ENCODE data around the gene SENP3.

Gene SENP3

DNA sequence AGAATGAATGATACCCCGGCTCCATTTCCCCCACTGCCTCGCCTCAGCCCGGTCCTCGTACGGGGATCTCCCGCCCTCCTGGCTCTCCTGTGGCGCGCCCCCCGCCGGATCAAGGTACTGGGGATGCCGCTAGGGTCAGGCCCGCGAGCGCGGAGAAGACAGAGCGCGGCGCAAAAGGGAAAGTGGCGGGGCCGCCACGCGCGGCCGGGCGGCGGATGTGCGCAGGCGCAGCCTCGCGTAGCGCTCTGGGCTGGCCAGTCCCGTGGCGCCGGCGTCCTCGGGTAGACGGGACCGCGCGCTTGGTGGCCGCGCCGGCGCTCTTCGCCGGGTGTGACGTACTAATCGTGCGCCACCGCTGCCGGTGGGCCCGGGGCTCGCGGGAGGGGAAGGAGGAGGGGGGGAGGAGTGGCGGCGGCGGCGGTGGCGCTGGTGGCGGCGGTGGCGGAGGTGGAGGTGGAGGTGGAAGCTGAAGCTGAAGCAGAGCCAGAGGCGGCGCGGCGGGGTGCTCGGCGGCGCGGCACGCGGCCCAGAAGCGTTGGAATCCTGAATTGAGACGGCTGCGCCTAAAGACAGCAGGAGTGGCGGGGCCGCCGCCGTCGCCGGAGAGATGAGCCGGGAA, at the start of gene SENP3:
Gene SENP3, plus strand, starts transcription at position 331 of the 619 bp plus-strand sequence. CDS start 1,158 bp downstream, outside the sequence.
- DNase-seq = peak; percentile 91

DNA sequence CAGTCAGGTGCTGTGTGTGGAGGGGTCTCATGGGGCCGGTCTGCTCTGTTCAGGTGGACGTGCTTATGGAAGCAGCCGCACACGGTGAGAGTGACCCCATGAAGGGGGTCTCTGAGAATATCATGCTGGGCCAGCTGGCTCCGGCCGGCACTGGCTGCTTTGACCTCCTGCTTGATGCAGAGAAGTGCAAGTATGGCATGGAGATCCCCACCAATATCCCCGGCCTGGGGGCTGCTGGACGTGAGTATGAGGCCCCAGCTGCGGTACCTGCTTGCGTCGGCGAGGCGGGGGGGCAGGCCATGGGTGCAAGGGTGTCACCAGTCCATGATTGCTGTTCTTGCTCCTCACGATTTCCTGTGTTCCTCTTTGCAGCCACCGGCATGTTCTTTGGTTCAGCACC, 49.6 kb upstream of the SENP3 start:
- DNase-seq = no peak

DNA sequence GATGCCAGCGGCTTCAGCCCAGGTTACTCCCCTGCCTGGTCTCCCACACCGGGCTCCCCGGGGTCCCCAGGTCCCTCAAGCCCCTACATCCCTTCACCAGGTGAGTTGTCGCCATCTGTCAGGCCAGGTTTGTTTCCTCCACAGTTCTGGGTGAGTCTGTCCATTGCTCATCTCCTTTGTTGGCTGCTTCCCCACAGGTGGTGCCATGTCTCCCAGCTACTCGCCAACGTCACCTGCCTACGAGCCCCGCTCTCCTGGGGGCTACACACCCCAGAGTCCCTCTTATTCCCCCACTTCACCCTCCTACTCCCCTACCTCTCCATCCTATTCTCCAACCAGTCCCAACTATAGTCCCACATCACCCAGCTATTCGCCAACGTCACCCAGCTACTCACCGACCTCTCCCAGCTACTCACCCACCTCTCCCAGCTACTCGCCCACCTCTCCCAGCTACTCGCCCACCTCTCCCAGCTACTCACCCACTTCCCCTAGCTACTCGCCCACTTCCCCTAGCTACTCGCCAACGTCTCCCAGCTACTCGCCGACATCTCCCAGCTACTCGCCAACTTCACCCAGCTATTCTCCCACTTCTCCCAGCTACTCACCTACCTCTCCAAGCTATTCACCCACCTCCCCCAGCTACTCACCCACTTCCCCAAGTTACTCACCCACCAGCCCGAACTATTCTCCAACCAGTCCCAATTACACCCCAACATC, 48.7 kb upstream of the SENP3 start:
- DNase-seq = no peak

GRCh38 chr17:7513850-7514419, 47.8 kb upstream of the SENP3 start:
- no peak for DNase-seq

GRCh38 chr17:7515911-7516610, 45.7 kb upstream of the SENP3 start:
- DNase-seq = no peak

GRCh38 chr17:7523033-7523432, 38.7 kb upstream of the SENP3 start:
- peak; percentile 32 for DNase-seq

DNA sequence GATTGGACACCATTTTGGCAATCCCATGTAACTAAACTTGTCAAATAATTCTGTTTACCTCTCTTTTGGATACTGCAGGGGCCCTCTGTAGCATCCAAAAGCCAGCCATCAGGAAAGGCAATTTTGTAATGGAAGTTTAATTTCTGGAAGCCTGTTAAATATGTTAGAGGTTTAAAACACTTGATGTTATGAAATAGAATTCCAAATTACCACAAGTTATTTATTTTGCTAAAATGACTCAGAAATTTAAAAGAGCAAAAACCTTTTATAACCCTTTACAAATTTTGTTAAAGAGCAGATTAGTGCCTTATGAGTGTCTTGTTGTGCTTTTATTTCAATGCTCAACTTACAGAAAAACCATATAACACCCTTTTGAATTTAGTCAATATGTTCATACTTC, 32.9 kb upstream of the SENP3 start:
- no peak for DNase-seq

- no peak for DNase-seq
Observed at GRCh38 chr17:7530023-7530900, 31.5 kb upstream of the SENP3 start.

DNA sequence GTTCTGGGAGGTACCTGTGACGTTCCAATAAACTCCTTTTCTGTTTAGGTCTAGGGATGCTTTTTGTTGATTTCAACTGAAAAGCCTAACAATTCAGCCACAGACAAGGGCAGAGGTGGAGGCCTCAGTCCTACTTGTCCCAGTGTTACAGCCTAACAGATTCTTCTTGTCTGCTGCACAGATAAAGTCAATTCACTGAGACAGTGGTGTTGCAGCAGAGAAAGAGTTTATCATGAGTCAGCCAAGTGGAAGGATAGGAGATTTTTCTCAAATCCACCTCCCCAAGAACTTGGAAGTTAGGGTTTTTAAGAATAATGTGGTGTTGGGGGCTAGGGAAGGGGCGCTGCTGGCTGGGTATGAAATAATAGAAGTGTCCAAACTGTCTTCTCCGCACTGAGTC, 23.7 kb upstream of the SENP3 start:
- no peak for DNase-seq

DNA sequence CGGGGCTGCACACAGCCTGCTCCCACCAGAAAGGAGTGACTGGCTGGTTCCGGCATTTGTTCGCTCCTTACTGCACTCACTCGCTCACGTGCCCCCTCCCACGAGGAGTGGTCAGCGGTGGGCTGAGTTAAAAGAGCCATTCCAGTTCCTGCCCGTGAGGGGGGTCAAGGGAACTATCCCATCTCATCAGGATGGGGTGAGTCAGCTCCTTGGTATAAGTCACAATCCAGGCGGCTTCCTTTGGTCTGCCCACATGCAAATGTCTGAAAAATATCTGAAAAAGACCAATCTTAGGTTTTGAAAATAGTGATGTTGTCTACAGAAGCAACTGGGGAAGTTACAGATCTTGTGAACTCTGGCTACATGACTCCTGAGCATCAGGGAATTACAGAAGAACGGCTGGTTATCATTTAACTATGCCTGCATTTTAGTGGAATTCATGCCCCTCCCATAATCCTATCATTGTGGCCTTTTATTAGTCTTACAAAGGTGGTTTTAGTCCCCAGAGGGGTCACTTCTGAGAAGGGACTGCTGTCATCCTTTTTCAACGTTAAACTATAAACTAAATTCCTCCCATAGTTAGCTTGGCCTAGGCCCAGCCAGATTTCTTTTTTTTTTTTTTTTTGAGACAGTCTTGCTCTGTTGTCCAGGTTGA, 22.7 kb upstream of the SENP3 start:
- no peak for DNase-seq

DNA sequence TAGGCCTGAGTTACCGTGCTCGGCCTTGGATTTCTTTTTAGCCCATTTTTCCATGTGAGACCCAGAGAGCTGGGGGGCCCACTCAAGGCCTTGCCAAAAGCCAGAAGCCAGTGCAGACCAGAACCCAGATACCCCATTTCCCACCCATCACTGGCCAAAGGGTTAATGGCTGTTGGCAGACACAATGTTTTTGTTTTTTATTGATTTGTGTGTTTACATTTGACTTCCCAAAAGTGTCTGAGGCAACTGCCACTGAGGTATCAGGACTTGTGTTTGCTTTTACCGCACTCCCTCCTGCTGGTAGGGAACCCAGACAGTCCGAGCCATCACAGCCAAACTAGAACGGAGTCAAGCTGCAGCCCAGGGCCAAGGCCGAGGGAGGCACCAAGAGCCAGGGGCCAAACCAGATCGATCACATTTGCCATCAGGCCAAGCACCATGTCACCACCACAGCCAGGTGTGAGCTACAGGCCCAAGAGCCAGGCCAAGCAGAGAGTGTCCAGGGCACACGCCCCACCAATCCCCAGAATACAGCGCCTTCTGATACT, 20.6 kb upstream of the SENP3 start:
- DNase-seq = no peak

GRCh38 chr17:7544911-7545310, 16.8 kb upstream of the SENP3 start:
- DNase-seq = no peak

- no peak for DNase-seq
Observed at GRCh38 chr17:7548585-7549400, 12.9 kb upstream of the SENP3 start, which contains the start of gene TNFSF12. Gene TNFSF12, plus strand, starts transcription at chr17:7549058. Its CDS starts 96 bp downstream, at chr17:7549154.

DNA sequence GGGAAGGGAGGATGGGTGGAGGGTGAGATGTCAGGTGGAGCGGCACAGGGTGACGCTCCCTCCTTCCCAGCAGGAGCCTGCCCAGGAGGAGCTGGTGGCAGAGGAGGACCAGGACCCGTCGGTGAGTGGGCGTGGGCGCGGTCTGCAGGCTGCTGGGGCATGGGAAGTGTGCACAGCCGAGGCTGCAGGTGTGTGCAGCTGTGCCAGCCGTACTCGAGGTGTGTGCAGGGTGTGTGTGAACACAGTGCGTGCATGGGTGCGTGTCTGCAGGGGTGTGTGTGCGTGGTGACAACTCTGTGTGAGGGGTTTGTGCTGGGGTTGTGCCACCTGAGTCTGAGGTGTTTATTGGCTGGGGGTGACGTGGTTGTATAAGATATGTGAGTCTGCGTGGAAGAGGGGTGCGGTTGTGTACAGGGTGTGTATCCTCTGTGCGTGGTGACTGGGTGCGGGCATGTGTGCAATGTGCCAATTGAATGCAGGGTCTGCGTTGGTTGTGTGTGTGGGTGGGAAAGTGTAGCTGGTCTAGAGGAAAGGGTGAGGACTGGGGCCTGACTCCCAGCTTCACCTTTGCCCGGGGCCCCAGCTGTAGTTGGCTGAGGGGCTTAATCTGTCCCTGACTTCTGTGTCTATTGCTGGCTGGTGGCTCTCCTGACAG, 12.2 kb upstream of the SENP3 start:
- DNase-seq = no peak

DNA sequence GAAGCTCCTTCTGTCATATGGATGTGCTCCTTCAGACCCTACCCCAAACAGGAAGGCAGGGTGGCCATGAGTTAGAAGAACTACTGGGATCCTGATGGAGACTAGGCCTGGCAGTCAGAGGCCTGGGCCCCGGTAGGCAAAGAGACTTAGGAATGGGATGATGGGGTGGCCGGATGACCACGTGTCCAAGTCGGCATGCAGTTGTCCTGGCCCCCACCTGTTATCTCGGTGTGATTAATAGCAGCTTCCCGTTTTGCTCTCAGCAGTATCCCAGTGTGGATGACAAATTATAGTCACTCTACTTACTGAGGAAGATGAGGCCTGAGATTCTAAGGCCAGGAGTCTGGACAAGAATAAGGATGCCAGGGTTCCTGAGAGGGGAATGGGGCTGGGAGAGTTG, 11.4 kb upstream of the SENP3 start:
- DNase-seq = no peak

GRCh38 chr17:7551396-7551795, 10.3 kb upstream of the SENP3 start:
- DNase-seq = no peak

DNA sequence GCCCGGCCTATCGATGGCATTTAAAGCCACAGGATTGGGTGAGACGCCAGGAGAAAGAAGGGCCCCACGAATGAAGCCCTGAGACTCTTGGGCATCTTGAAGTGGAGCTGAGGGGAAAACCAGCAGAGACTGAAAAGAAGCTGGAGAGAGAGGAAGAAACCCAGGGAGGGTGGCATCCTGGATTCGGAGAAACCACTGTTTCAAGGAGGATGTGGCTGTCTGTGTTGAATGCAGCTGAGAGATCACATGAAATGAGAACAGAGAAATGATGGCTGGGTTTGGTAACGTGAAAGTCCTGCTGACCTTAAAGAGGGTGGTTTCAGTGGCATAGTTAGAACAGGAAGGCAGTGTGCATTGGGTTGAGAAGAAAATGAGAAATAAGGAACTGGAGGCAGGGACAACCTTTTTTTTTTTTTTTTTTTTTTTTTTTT, 9.1 kb upstream of the SENP3 start:
- DNase-seq = peak; percentile 66

- DNase-seq = no peak
Observed at GRCh38 chr17:7553356-7553755, 8.4 kb upstream of the SENP3 start.

DNA sequence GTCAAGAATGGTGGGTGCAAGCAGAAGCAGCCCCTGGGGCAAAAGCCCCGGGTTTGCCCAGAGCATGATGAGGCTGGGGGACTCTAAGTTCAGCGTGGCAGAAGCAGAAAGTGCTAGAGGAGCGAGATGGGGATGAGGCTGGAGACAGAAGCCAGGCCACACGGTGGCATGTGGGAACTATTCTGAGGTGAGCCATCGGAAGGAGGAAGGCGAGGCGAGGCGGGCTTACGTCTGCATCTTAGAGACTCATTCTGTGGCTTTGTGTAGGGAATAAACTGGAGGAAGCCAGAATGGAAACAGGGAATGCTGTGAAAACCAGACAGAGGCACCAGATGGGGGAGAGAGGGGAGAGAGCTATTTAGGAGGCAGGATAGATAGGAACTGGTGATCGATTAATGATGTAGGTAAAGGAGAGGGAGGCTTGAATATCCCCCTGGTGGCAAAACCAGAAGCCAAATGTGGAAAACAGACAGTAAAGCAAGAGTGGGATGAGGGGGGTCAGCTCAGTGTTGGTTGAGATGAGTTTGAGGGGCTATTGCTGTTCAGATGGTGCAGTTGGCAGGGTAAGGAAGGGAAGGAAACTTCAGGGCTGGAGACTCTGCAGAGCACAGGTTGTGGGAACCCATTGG, 6.3 kb upstream of the SENP3 start:
- no peak for DNase-seq

GRCh38 chr17:7556627-7557026, 5.1 kb upstream of the SENP3 start:
- DNase-seq = no peak
